SK-N-SH (cell line): ENCODE measurements around the gene C1orf216.

Source experiments
- CTCF ChIP-seq: fragments of 200-600 bp; sonication (generic); IDR thresholded peaks from 2 replicates; pipeline ENCODE4 v1.6.1; 2017; ENCODE audit warnings: antibody characterized with exemption, mild to moderate bottlenecking, moderate library complexity
- EZH2phosphoT487 ChIP-seq: fragments of 200-600 bp; sonication (generic); IDR thresholded peaks from 2 replicates; pipeline ENCODE4 v1.6.1; 2017; ENCODE audit warnings: low read depth, mixed run types, mild to moderate bottlenecking, antibody characterized with exemption, moderate library complexity, borderline replicate concordance
- GABPA ChIP-seq: IDR thresholded peaks from 2 replicates; pipeline ENCODE4 v1.4.0; 2012; ENCODE audit warnings: low read depth, mild to moderate bottlenecking
- MXI1 ChIP-seq: IDR thresholded peaks from 2 replicates; pipeline ENCODE4 v1.6.1; 2012; ENCODE audit warnings: mild to moderate bottlenecking, low read depth, low read length, improper control_type of control experiment
- POLR2AphosphoS5 ChIP-seq: IDR thresholded peaks from 2 replicates; pipeline ENCODE4 v1.6.1; 2012; ENCODE audit warnings: low read depth, low read length
- RCOR1 ChIP-seq: fragments of 150-350 bp; IDR thresholded peaks from 2 replicates; pipeline ENCODE4 v1.6.1; 2017; ENCODE audit warnings: antibody characterized with exemption, low read length
- SMC3 ChIP-seq: IDR thresholded peaks from 2 replicates; pipeline ENCODE4 v1.6.1; 2012; ENCODE audit warnings: low read depth, low read length, improper control_type of control experiment
- USF2 ChIP-seq: fragments of 150-350 bp; IDR thresholded peaks from 2 replicates; pipeline ENCODE4 v1.6.1; 2017; ENCODE audit warnings: antibody characterized with exemption, low read length, low read depth, borderline replicate concordance

- TF ChIP-seq CTCF (no peak), GABPA (no peak), MXI1 (no peak), POLR2AphosphoS5 (no peak), RCOR1 (no peak), SMC3 (no peak), USF2 (no peak), EZH2phosphoT487 (no peak)
Measured at GRCh38 chr1:35672116-35672515, 46.6 kb downstream of the C1orf216 start.
